GM23338 (cell line): ENCODE results near the gene FAAH2.

Experiments
- CREB1 ChIP-seq: fragments of 250-450 bp; sonication (Bioruptor Pico); IDR thresholded peaks from 2 replicates; pipeline ENCODE4 v1.5.0; 2020; ENCODE audit warnings: low read depth, mild to moderate bottlenecking, moderate library complexity
- EZH2 ChIP-seq: fragments of 200-600 bp; sonication (generic); IDR thresholded peaks from one replicate; pipeline ENCODE4 v1.8.0; 2017; ENCODE audit warnings: antibody characterized with exemption, mild to moderate bottlenecking, low read depth; ENCODE audit not compliant: unreplicated experiment
- EZH2phosphoT487 ChIP-seq: fragments of 200-600 bp; sonication (generic); IDR thresholded peaks from one replicate; pipeline ENCODE4 v1.8.1; 2018; ENCODE audit warnings: antibody characterized with exemption; ENCODE audit not compliant: unreplicated experiment
- JUNB ChIP-seq: IDR thresholded peaks from one replicate; pipeline ENCODE4 v1.6.1; 2016; ENCODE audit warnings: antibody characterized with exemption; ENCODE audit not compliant: unreplicated experiment
- NANOG ChIP-seq: IDR thresholded peaks from 2 replicates; pipeline ENCODE4 v1.6.1; 2016; ENCODE audit warnings: antibody characterized with exemption, borderline replicate concordance
- POLR2AphosphoS5 ChIP-seq: IDR thresholded peaks from 2 replicates; pipeline ENCODE4 v1.6.1; 2016; ENCODE audit warnings: antibody characterized with exemption, low read depth
- REST ChIP-seq: IDR thresholded peaks from one replicate; pipeline ENCODE4 v1.6.1; 2018; ENCODE audit warnings: antibody characterized with exemption; ENCODE audit not compliant: unreplicated experiment
- ZNF114 ChIP-seq: fragments of 250-450 bp; sonication (Bioruptor Pico); IDR thresholded peaks from 2 replicates; pipeline ENCODE4 v1.5.0; 2020; ENCODE audit warnings: mild to moderate bottlenecking, moderate library complexity
- TF ChIP-seq, protein P1 (sequence below), 2 experiments: fragments of 200-600 bp in 1 of 2; sonication (generic) in 1 of 2; conservative IDR thresholded peaks; 2 replicates each; pipeline versions ENCODE4 v1.5.1 to v1.6.1; 2016 to 2017; ENCODE audit warnings: antibody characterized with exemption in 2 of 2, low read depth in 2 of 2, mild to moderate bottlenecking in 2 of 2, moderate library complexity in 1 of 2

GRCh38 chrX:57422289-57422688 lies 135.8 kb downstream of the FAAH2 start:
- TF ChIP-seq, protein P1, sequence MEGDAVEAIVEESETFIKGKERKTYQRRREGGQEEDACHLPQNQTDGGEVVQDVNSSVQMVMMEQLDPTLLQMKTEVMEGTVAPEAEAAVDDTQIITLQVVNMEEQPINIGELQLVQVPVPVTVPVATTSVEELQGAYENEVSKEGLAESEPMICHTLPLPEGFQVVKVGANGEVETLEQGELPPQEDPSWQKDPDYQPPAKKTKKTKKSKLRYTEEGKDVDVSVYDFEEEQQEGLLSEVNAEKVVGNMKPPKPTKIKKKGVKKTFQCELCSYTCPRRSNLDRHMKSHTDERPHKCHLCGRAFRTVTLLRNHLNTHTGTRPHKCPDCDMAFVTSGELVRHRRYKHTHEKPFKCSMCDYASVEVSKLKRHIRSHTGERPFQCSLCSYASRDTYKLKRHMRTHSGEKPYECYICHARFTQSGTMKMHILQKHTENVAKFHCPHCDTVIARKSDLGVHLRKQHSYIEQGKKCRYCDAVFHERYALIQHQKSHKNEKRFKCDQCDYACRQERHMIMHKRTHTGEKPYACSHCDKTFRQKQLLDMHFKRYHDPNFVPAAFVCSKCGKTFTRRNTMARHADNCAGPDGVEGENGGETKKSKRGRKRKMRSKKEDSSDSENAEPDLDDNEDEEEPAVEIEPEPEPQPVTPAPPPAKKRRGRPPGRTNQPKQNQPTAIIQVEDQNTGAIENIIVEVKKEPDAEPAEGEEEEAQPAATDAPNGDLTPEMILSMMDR (conservative IDR thresholded peaks at IDR 0.05; ENCODE audit: low read depth in 2 of 2): no peak
- TF ChIP-seq EZH2phosphoT487 (no peak), POLR2AphosphoS5 (no peak), EZH2 (no peak), REST (no peak), ZNF114 (CRISPR knock-in tag) (no peak), JUNB (no peak), CREB1 (CRISPR knock-in tag) (no peak), NANOG (no peak)
